GM21367 (cell line): ENCODE results near the gene FABP2.
"Not testable (repeated sequence)": the region's sequence is repeated elsewhere in the genome, so short reads cannot be mapped to it uniquely, and the experiment has no call there.

ENCODE experiments used
- ATAC-seq: cut with Tn5 transposase; IDR thresholded peaks from one replicate; pipeline ENCODE4 v1.9.1; 2021; ENCODE audit not compliant: unreplicated experiment

Gene FABP2

DNA sequence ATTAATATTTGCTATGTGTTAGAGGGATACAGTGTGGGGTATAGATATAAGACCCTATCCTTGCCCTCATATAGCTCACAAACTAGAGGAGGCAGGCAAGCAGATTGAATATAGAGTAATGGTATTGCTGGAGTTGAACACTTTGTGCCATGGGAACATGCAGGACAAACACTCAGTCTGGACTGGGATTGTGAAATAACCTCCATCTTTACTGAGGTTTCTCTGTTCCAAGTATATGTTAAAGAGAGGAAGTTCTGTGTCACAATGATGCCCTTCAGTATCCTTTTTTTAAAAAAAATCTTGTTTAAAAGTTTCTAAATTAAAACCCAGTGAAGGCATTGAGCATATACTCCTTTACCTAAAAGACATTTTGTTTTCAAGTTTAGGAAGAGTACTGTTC lies 8.7 kb downstream of the FABP2 start:
- ATAC-seq = no peak

- ATAC-seq = no peak
These were observed 11.1 kb downstream of the FABP2 start for GRCh38 chr4:119310826-119311225.

- ATAC-seq = no peak
These were observed 14.3 kb downstream of the FABP2 start for GRCh38 chr4:119307606-119308005.

GRCh38 chr4:119304431-119304830 lies 17.5 kb downstream of the FABP2 start:
- ATAC-seq = no peak

DNA sequence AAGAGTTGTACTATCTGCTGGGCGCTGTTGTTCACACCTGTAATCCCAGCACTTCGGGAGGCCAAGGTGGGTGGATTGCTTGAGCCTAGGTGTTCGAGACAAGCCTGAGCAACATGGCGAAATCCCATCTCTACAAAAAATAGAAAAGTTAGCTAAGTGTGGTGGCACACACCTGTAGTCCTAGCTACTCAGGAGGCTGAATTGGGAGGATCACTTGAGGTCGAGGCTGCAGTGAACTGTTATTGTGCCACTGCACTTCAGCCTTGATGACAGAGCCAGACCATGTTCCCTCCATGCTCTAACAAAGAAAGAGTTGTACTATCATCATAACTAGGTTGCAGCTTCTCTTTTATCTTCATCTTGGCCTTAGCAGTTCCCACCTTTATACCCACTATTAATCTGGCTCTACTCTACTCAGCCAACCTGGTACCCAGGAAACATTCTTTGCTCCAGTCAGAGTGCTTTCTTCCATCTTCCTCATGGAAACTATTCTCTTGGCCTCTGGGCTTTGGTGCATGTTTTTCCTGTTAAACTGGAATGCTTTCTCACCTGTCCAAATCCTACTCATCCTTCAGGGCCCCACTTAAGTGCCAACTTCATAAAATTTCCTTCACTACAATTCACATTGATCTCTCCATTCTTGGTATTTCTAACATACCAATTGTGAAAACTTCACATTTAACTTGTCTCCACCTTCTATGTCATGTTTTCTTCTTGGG lies 18.2 kb downstream of the FABP2 start:
- ATAC-seq = no peak

DNA sequence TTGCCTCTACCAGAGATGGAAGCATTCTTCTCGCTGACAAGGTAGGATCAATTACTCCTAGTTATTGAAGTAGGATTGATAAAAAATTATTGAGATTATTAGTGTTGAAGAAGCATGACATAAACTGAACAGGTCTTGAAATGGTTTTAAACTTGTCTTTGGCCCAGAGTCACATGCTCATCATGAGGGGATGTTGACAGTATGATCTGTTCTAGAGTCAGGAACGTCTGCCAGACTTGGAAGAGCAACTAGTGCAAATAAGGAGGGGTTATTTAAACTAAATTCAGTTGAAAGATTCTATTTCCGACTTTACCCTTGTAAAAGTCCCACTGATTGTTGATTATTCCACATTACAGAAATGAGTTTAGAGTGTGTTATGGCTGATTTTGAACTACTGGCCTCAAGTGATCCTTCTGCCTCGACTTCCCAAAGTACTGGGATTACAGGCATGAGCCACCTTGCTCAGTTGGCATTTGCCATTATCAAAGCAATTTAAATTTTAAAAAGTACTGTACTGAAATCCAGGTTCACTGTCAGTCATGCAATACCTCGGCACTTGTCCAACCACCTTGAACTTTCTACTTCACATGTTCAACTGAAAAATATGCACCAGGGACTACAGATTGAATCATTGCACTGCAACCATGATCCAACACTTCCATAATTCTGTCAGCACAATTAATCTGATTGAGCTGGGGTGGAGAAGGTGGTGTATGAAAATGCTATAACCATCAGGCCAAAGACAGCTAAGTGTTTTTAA lies 19.7 kb downstream of the FABP2 start:
- no peak for ATAC-seq

DNA sequence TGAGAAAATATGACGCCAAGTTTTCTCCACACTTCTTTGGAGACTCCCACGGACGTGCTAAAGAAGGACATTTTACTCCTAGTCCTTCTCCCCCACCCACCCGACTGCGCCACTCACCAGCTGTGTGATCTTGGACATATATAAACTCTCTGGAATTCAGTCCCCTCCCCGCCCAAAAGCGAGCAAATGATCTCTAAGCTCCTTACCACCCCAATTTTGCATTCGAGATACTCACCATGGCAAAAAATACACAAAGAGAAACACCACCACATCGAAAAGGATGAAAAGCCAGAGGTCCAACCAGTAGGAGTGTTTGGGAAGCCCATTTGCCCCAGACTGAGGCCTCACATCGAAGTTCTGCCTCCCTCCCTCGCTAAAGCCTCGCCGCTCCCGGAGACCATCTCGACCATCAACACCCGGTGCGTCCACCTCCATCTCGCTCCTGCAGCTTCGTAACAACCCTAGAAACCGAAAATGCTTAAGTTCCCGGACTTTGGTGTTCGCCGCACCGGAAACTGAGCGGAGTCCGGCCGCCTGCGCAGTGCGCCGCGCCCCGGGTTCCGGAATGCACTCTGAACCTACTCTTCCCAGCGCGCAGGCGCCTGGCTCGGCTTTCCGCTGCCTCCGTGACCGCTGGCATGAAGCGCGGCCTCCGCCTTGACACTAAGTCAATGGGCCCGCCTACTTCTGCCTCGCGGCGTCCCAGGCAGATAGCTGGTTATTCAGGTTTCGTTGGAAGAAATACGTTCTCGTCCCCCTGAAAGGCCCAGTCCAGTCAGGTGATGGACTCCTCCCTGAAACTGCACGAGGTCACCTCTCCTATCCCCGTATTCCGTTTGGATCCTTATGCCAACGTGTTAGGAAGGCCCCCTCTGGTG lies 21.6 kb downstream of the FABP2 start:
- peak; percentile 96 for ATAC-seq

- ATAC-seq = peak; percentile 55
These were observed 22.2 kb downstream of the FABP2 start for GRCh38 chr4:119299741-119300100.

DNA sequence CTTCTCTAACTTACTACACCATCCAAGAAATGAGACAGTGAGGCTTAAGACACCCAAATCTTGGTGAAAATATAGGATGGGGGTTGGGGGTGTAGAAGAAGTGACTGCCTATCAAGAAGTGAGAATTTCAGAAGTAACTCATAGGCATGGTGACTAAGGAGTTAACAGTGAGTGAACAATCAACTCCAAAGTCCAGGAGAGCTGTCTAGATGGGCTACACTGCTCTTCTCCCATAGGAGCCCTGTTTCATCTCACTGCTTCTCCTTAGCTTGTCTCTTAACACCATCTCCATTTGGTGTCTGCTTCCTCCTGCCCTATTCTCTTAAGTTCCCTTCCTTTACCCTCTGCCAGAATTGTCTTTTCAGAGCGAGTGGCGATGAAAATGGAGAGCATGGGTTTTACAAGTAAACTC lies 22.7 kb downstream of the FABP2 start:
- ATAC-seq = no peak

DNA sequence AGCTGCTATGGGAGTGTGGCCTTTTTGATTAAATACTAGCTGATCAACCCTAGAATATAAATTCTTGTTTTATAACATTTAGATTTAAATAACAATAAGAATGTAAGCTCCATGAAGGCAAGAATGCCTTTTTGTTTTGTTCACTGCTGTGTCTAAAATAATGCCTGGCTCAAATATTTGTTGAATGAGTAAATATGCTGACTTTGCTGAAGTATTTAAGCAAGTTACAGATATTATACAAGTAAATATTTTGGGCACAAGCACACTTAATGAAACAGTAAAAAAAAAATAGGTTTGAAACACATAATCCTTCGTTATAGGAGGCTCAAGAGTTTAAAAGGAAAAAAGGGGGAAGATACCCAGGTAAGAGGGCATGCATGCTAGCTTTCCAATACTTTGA lies 24.1 kb downstream of the FABP2 start:
- ATAC-seq = no peak

DNA sequence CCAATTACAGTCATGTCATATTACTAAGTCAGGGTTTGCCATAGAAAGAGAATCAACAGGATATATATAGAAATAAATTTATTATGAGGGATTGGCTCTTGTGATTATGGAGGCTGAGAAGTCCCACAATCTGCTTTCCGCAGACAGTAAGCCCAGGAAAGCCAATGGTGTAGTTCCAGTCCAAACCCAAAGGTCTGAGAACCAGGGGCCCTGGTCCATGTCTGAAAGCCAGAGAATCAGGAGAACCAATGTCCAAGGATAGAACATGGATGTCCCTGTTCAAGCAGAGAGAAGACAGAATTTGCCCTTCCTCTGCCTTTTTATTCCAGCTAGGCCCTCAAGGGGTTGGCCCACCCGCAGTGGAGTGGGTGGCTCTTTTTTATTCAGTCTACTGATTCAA lies 25.6 kb downstream of the FABP2 start:
- no peak for ATAC-seq

GRCh38 chr4:119290598-119290997 lies 31.3 kb downstream of the FABP2 start:
- ATAC-seq = no peak

- no peak for ATAC-seq
These were observed 32.6 kb downstream of the FABP2 start for GRCh38 chr4:119289313-119289712.

- ATAC-seq = no peak
These were observed 35.4 kb downstream of the FABP2 start for GRCh38 chr4:119286377-119287002.

- peak; percentile 85 for ATAC-seq
These were observed 36.8 kb downstream of the FABP2 start for GRCh38 chr4:119284876-119285780.

DNA sequence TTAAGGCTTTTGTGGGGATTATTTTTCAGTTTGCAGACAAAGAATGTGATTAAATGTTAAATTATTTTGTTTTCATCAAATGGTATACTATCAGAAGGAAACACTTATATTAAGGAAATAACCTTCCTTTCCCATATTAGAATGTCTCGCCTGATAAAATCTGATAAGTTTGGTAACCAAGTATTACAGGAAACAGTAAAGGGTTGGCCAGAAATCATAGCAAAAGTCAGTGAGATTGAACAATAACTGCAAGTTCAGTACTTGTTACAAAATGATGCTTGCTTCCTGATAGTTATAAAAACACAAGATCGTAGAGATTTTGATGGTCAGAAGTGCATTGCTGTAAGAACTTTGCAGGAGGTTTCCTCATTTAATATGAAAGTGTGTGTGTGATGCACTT lies 40.5 kb downstream of the FABP2 start:
- ATAC-seq = no peak

DNA sequence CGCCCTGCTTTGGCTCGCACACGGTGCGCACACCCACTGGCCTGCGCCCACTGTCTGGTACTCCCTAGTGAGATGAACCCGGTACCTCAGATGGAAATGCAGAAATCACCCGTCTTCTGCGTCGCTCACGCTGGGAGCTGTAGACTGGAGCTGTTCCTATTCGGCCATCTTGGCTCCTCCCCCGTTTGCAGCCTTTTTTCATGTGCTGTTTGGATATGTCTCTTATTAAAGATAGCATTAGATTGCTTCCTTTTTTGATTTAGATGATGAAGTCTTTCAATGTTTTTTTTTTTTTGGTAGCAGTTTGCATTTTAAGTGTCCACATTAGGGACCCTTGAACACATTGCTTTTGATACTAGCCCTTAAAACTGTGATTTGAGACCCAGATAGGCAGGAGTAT lies 42.0 kb downstream of the FABP2 start:
- ATAC-seq = not testable (repeated sequence)

DNA sequence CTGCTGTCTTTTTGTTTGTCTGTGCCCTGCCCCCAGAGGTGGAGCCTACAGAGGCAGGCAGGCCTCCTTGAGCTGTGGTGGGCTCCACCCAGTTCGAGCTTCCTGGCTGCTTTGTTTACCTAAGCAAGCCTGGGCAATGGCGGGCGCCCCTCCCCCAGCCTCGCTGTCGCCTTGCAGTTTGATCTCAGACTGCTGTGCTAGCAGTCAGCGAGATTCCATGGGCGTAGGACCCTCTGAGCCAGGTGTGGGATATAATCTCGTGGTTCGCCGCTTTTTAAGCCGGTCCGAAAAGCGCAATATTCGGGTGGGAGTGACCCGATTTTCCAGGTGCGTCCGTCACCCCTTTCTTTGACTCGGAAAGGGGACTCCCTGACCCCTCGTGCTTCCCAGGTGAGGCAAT lies 42.4 kb downstream of the FABP2 start:
- not testable (repeated sequence) for ATAC-seq

GRCh38 chr4:119271361-119272085 lies 50.4 kb downstream of the FABP2 start:
- no peak for ATAC-seq

DNA sequence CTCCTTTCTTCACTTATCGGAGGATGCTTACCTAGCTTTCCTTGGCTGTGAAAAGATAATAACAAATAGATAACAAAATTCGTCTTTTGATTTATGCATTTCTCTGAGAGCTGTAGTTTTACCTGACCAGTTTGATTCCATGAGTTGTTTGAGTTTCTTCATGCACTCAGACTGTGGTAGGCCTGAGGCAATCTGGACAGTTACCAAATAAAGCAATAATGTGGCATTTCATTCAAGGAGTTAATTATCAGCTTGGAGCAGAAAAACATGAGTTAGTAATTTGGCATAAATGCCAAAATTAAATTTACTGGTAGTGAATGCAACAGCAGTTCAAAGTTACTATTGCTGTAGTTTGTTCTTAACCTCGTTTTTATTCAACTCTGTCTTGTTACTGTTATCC lies 53.5 kb downstream of the FABP2 start:
- ATAC-seq = no peak
